ENCODE measurements around the gene NCKAP1.

NCKAP1 gene

DNA sequence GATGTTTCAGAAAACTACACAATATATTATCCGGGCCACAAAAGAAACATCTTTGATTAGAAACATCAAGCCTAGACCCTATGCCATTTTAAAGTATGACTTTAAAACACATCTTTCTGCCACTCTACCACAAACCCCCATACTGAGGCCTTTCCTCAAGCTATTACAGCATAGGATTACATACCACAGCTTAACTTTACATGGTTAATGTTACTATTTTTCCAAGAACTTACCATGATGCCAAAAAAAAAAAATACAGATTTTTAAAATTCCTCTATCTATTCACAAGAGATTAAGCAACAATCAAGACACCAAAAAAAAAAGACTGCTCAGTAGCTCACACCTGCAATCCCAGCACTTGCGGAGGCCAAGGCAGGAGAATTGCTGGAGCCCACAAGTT is 9.0 kb downstream of the NCKAP1 start:
- Histone ChIP-seq H3K4me1 (ENCODE audit: control extremely low read depth in 1 of 4, control insufficient read depth in 4 of 4, insufficient read depth in 4 of 4, low read length in 3 of 4) (no peaks in the 10 kb centered on the region), H3K27ac (ENCODE audit: insufficient read depth in 1 of 2, low read depth in 1 of 2, low read length in 2 of 2, poor library complexity in 1 of 2, severe bottlenecking in 2 of 2) (no peak overlapping the region), H3K36me3 (ENCODE audit: control insufficient read depth in 4 of 4, insufficient read depth in 4 of 4, low read length in 3 of 4) (no peaks in the 10 kb centered on the region), H3K27me3 (replicated peaks in 2 of 5; ENCODE audit: control insufficient read depth in 4 of 5, insufficient read depth in 5 of 5, low read length in 4 of 5) (peaks cover 14 to 53% (median 28%) of the 10 kb centered on the region in 5 experiments), H3K9me3 (ENCODE audit: control extremely low read depth in 1 of 5, control insufficient read depth in 4 of 5, insufficient read depth in 2 of 5, low read depth in 1 of 5, low read length in 4 of 5) (no peaks in the 10 kb centered on the region), H3K4me3 (ENCODE audit: control insufficient read depth in 1 of 7, extremely low read depth in 1 of 7, insufficient read depth in 4 of 7, low read depth in 2 of 7, low read length in 6 of 7) (no peak overlapping the region)
- ChIA-PET POLR2A (no interaction called here), CTCF (interaction anchor here (0.6 kb wide), 1 partner anchor 437 kb away, joined by 3 read pairs; no protein-coding TSS in a partner anchor)
- DNase-seq = no peak
- no CpG with 5 or more reads among the region's 2 CpGs for WGBS (ENCODE audit: insufficient coverage)

DNA sequence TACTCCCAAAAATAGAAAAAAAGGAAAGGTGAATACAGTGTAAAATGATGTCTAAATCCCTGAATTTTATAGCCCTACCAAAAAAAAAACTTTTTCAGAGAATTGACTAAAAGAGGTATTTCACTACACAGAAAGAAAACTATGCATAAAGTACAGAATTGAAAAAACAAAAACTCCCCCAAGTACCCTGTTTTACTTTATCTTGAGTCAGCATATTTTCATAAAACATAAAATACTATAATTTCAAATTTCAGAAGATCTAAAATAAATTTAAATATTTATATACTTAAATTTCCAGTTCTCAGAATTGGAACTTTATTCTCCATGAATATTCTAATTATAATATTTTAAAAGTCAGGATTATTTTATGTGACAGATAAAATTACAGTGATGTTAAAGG is 10.1 kb downstream of the NCKAP1 start:
- H3K9me3 ChIP-seq (ENCODE audit: control extremely low read depth in 1 of 5, control insufficient read depth in 4 of 5, insufficient read depth in 2 of 5, low read depth in 1 of 5, low read length in 4 of 5) = no peaks in the 10 kb centered on the region
- peaks cover 14 to 46% (median 21%) of the 10 kb centered on the region in 5 experiments for H3K27me3 ChIP-seq (replicated peaks in 2 of 5; ENCODE audit: control insufficient read depth in 4 of 5, insufficient read depth in 5 of 5, low read length in 4 of 5)
- H3K27ac ChIP-seq (ENCODE audit: insufficient read depth in 1 of 2, low read depth in 1 of 2, low read length in 2 of 2, poor library complexity in 1 of 2, severe bottlenecking in 2 of 2) = no peak overlapping the region
- CTCF ChIA-PET = no interaction called here
- H3K36me3 ChIP-seq (ENCODE audit: control insufficient read depth in 4 of 4, insufficient read depth in 4 of 4, low read length in 3 of 4) = no peaks in the 10 kb centered on the region
- no peak for DNase-seq
- no peaks in the 10 kb centered on the region for H3K4me1 ChIP-seq (ENCODE audit: control extremely low read depth in 1 of 4, control insufficient read depth in 4 of 4, insufficient read depth in 4 of 4, low read length in 3 of 4)
- H3K4me3 ChIP-seq (ENCODE audit: control insufficient read depth in 1 of 7, extremely low read depth in 1 of 7, insufficient read depth in 4 of 7, low read depth in 2 of 7, low read length in 6 of 7) = no peak overlapping the region
- POLR2A ChIA-PET = no interaction called here

DNA sequence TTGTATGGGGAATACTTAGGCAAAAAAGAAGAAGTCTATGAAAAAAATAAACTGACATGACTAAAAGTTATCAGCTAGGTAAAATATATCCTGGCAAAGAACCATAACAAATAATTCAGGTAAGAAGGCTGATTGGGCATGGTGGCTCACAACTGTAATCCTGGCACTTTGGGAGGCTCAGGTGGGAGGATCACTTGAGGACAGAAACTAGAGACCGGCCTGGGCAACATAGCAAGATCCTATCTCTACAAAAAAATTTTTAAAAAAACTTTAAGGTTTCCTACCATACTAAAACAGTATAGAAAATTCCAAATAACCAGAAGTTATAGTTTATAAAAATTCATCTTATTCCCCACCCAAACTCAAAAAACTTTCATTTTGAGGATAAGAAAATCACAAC is 10.8 kb downstream of the NCKAP1 start:
- DNase-seq = no peak
- H3K27me3 ChIP-seq (replicated peaks in 2 of 5; ENCODE audit: control insufficient read depth in 4 of 5, insufficient read depth in 5 of 5, low read length in 4 of 5) = peaks cover 10 to 41% (median 16%) of the 10 kb centered on the region in 5 experiments
- no peaks in the 10 kb centered on the region for H3K36me3 ChIP-seq (ENCODE audit: control insufficient read depth in 4 of 4, insufficient read depth in 4 of 4, low read length in 3 of 4)
- POLR2A ChIA-PET = no interaction called here
- no CpG with 5 or more reads among the region's 1 CpG for WGBS (ENCODE audit: insufficient coverage)
- no peak overlapping the region for H3K4me3 ChIP-seq (ENCODE audit: control insufficient read depth in 1 of 7, extremely low read depth in 1 of 7, insufficient read depth in 4 of 7, low read depth in 2 of 7, low read length in 6 of 7)
- CTCF ChIA-PET = interaction anchor here (1.3 kb wide), 1 partner anchor 10 kb away, joined by 3 read pairs; no protein-coding TSS in a partner anchor
- H3K4me1 ChIP-seq (ENCODE audit: control extremely low read depth in 1 of 4, control insufficient read depth in 4 of 4, insufficient read depth in 4 of 4, low read length in 3 of 4) = no peaks in the 10 kb centered on the region
- no peaks in the 10 kb centered on the region for H3K9me3 ChIP-seq (ENCODE audit: control extremely low read depth in 1 of 5, control insufficient read depth in 4 of 5, insufficient read depth in 2 of 5, low read depth in 1 of 5, low read length in 4 of 5)
- H3K27ac ChIP-seq (ENCODE audit: insufficient read depth in 1 of 2, low read depth in 1 of 2, low read length in 2 of 2, poor library complexity in 1 of 2, severe bottlenecking in 2 of 2) = no peak overlapping the region

DNA sequence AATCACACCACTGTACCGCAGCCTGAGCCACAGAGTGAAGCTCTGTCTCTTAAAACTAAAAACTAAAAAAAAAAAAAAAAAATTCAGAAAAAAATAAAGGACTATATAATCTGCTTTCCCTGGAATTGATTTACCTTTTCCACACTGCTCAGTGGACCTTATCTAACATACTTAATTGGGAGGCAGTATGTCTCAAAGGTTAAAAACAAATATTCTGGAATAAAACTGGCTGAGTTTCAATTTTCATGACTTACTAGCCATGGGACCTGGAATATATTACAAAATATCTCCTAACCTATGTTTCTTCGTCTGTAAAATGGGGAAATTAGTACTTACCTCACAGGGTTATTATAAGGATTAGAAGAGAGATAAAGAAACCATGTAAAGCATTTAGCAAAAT is 11.8 kb downstream of the NCKAP1 start:
- CTCF ChIA-PET = interaction anchor here (1.3 kb wide), 1 partner anchor 11 kb away, joined by 3 read pairs; no protein-coding TSS in a partner anchor

DNA sequence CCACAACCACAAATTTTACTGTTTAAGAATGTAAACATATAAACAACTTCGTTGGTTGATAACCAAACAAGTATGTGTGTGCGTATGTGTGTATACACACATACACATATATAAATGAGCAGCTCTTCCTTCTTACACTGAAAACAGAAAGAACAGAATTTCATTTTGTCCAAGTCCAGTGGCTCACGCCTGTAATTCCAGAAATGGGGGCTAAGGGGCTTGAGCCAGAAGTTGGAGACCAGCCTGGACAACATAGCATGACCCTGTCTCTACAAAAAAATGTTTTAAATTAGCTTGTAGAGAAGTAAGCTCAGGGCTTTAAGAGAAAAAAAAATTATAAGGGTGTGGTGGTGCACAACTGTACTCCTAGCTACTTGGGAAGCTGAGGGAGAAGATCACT is 12.3 kb downstream of the NCKAP1 start:
- no peak overlapping the region for H3K27ac ChIP-seq (ENCODE audit: insufficient read depth in 1 of 2, low read depth in 1 of 2, low read length in 2 of 2, poor library complexity in 1 of 2, severe bottlenecking in 2 of 2)
- peaks cover 0 to 1% (median 0%) of the 10 kb centered on the region in 5 experiments for H3K9me3 ChIP-seq (ENCODE audit: control extremely low read depth in 1 of 5, control insufficient read depth in 4 of 5, insufficient read depth in 2 of 5, low read depth in 1 of 5, low read length in 4 of 5)
- POLR2A ChIA-PET = interaction anchor here (0.6 kb wide), 1 partner anchor 10 kb away, joined by 3 read pairs; no protein-coding TSS in a partner anchor
- WGBS (ENCODE audit: insufficient coverage) = 100% methylated on average over 1 of the region's 3 CpGs
- CTCF ChIA-PET = no interaction called here
- no peak for DNase-seq
- H3K36me3 ChIP-seq (ENCODE audit: control insufficient read depth in 4 of 4, insufficient read depth in 4 of 4, low read length in 3 of 4) = no peaks in the 10 kb centered on the region
- no peaks in the 10 kb centered on the region for H3K4me1 ChIP-seq (ENCODE audit: control extremely low read depth in 1 of 4, control insufficient read depth in 4 of 4, insufficient read depth in 4 of 4, low read length in 3 of 4)
- H3K27me3 ChIP-seq (replicated peaks in 2 of 5; ENCODE audit: control insufficient read depth in 4 of 5, insufficient read depth in 5 of 5, low read length in 4 of 5) = peaks cover 5 to 28% (median 10%) of the 10 kb centered on the region in 5 experiments
- H3K4me3 ChIP-seq (ENCODE audit: control insufficient read depth in 1 of 7, extremely low read depth in 1 of 7, insufficient read depth in 4 of 7, low read depth in 2 of 7, low read length in 6 of 7) = no peak overlapping the region

More for the DNA sequence above, 11.8 kb downstream of the NCKAP1 start:
- no CpG with 5 or more reads among the region's 2 CpGs for WGBS (ENCODE audit: insufficient coverage)
- Histone ChIP-seq H3K4me3 (ENCODE audit: control insufficient read depth in 1 of 7, extremely low read depth in 1 of 7, insufficient read depth in 4 of 7, low read depth in 2 of 7, low read length in 6 of 7) (no peak overlapping the region), H3K4me1 (ENCODE audit: control extremely low read depth in 1 of 4, control insufficient read depth in 4 of 4, insufficient read depth in 4 of 4, low read length in 3 of 4) (no peaks in the 10 kb centered on the region), H3K9me3 (ENCODE audit: control extremely low read depth in 1 of 5, control insufficient read depth in 4 of 5, insufficient read depth in 2 of 5, low read depth in 1 of 5, low read length in 4 of 5) (peaks cover 0 to 1% (median 0%) of the 10 kb centered on the region in 5 experiments), H3K27me3 (replicated peaks in 2 of 5; ENCODE audit: control insufficient read depth in 4 of 5, insufficient read depth in 5 of 5, low read length in 4 of 5) (peaks cover 6 to 31% (median 10%) of the 10 kb centered on the region in 5 experiments), H3K36me3 (ENCODE audit: control insufficient read depth in 4 of 4, insufficient read depth in 4 of 4, low read length in 3 of 4) (no peaks in the 10 kb centered on the region), H3K27ac (ENCODE audit: insufficient read depth in 1 of 2, low read depth in 1 of 2, low read length in 2 of 2, poor library complexity in 1 of 2, severe bottlenecking in 2 of 2) (no peak overlapping the region)
- POLR2A ChIA-PET = no interaction called here
- DNase-seq = no peak

DNA sequence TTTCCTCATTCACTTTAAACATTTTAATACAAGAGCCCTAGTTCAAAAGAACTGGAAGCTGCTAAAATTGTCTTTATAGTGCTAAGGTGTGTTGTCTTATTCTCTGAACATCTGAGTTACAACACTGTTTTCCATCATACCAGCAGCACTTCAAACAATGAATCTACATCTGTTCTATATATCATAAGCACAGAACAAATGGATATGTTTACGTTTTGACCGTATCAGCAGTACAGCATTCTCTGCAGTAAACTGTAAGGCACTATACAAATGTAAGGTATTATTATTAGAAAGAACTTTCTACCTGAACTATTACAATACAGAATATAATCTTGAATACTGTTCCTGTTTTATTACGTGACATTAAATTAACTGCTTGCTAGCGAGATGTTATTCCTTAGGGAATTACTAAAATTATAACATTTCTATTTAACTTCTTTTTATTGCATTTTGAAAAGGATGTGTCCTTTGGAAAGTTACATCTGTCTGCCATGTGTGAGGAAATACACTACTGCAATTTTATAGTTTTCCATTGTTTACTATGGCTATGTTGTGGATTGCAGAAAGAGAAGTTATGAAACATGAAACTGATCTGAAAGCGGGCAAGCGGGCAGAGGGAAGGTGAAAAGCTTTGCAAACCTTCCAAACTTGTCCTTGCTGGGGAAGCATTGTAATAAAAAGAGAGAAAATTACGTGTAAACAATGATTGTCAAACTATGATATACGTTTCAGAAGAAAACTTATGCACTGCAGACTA is 13.7 kb downstream of the NCKAP1 start:
- H3K27me3 ChIP-seq (replicated peaks in 2 of 5; ENCODE audit: control insufficient read depth in 4 of 5, insufficient read depth in 5 of 5, low read length in 4 of 5) = peaks cover 0 to 16% (median 6%) of the 10 kb centered on the region in 5 experiments
- no peak overlapping the region for H3K27ac ChIP-seq (ENCODE audit: insufficient read depth in 1 of 2, low read depth in 1 of 2, low read length in 2 of 2, poor library complexity in 1 of 2, severe bottlenecking in 2 of 2)
- POLR2A ChIA-PET = no interaction called here
- no peak for DNase-seq
- no peaks in the 10 kb centered on the region for H3K4me1 ChIP-seq (ENCODE audit: control extremely low read depth in 1 of 4, control insufficient read depth in 4 of 4, insufficient read depth in 4 of 4, low read length in 3 of 4)
- H3K4me3 ChIP-seq (ENCODE audit: control insufficient read depth in 1 of 7, extremely low read depth in 1 of 7, insufficient read depth in 4 of 7, low read depth in 2 of 7, low read length in 6 of 7) = no peak overlapping the region
- CTCF ChIA-PET = no interaction called here
- peaks cover 0 to 1% (median 0%) of the 10 kb centered on the region in 5 experiments for H3K9me3 ChIP-seq (ENCODE audit: control extremely low read depth in 1 of 5, control insufficient read depth in 4 of 5, insufficient read depth in 2 of 5, low read depth in 1 of 5, low read length in 4 of 5)
- WGBS (ENCODE audit: insufficient coverage) = 100% methylated on average over 2 of the region's 8 CpGs
- H3K36me3 ChIP-seq (ENCODE audit: control insufficient read depth in 4 of 4, insufficient read depth in 4 of 4, low read length in 3 of 4) = no peaks in the 10 kb centered on the region

DNA sequence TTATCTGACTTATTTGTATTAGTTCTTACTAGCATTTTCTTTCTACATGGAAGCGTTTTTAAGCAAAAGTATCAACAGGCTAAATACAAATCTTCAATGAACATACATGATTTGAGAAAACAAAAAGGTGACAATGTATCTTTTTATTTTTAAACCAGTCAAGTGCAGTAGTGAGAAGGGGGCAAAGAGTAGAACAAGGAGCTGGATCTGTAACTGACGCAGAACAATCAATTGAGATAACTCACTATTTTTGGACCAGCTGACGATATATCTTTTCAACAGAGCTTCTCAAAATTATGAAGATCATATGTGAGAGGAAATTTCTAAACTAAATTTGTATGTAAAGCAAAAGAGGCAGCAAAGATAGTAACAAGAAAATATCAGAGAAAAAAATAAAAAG is 15.5 kb downstream of the NCKAP1 start:
- WGBS (ENCODE audit: insufficient coverage) = no CpG with 5 or more reads among the region's 3 CpGs
- ChIA-PET CTCF (no interaction called here), POLR2A (no interaction called here)

More for the DNA sequence above, 15.5 kb downstream of the NCKAP1 start:
- Histone ChIP-seq H3K4me3 (ENCODE audit: control insufficient read depth in 1 of 7, extremely low read depth in 1 of 7, insufficient read depth in 4 of 7, low read depth in 2 of 7, low read length in 6 of 7) (no peak overlapping the region), H3K36me3 (ENCODE audit: control insufficient read depth in 4 of 4, insufficient read depth in 4 of 4, low read length in 3 of 4) (no peaks in the 10 kb centered on the region), H3K4me1 (ENCODE audit: control extremely low read depth in 1 of 4, control insufficient read depth in 4 of 4, insufficient read depth in 4 of 4, low read length in 3 of 4) (no peaks in the 10 kb centered on the region), H3K27me3 (replicated peaks in 2 of 5; ENCODE audit: control insufficient read depth in 4 of 5, insufficient read depth in 5 of 5, low read length in 4 of 5) (peaks cover 0 to 12% (median 3%) of the 10 kb centered on the region in 5 experiments), H3K27ac (ENCODE audit: insufficient read depth in 1 of 2, low read depth in 1 of 2, low read length in 2 of 2, poor library complexity in 1 of 2, severe bottlenecking in 2 of 2) (no peak overlapping the region), H3K9me3 (ENCODE audit: control extremely low read depth in 1 of 5, control insufficient read depth in 4 of 5, insufficient read depth in 2 of 5, low read depth in 1 of 5, low read length in 4 of 5) (peaks cover 0 to 1% (median 0%) of the 10 kb centered on the region in 5 experiments)
- no peak for DNase-seq
